Measurements from ENCODE around the gene BCHE.

The BCHE gene

GRCh38 chr3:165837058-165837525 lies at the start of gene BCHE:
TSS of gene BCHE (minus strand) at chr3:165837423. CDS start at chr3:165831033, 6,390 bp downstream.
- TF ChIP-seq ZSCAN30 (tag by site-specific recombination; IDR thresholded peaks at IDR 0.05) (0 out of 2 replicates have a peak, but pooled peaks have one; percentile 59), SETDB1 (IDR thresholded peaks at IDR 0.05; ENCODE audit: insufficient read length, low read length) (peak; percentile 70), TRIM28 (IDR thresholded peaks at IDR 0.05; ENCODE audit: borderline replicate concordance, low read length) (peak; percentile 58; the same call in 1 of the 2 replicates), ZNF580 (tag by site-specific recombination; IDR thresholded peaks at IDR 0.05) (no peak), ZBTB44 (tag by site-specific recombination; IDR thresholded peaks at IDR 0.05) (0 out of 2 replicates have a peak, but pooled peaks have one; percentile 41)
- Histone ChIP-seq H3K4me1 (ENCODE audit: control insufficient read depth, insufficient read depth, low read length) (no peaks in the 10 kb centered on the region), H3K36me3 (ENCODE audit: control insufficient read depth in 2 of 2, insufficient read depth in 1 of 2, low read length in 2 of 2) (no peaks in the 10 kb centered on the region), H3K4me3 (ENCODE audit: low read depth, low read length) (peak within 1 kb of the TSS; percentile 18), H3K9me3 (ENCODE audit: control insufficient read depth, insufficient read depth, low read depth, low read length) (no peaks in the 10 kb centered on the region), H3K27ac (ENCODE audit: extremely low read depth, low read depth, low read length) (no peak within 1 kb of the TSS)
- ChIA-PET POLR2A (no interaction called here), CTCF (interaction anchor here (0.5 to 0.6 kb wide), 2 partner anchors 20 to 26 kb away, joined by 3 to 4 read pairs; no protein-coding TSS in a partner anchor)

GRCh38 chr3:165885558-165886270 lies 48.5 kb upstream of the BCHE start:
- POLR2A ChIA-PET: interaction anchor here (0.6 kb wide), 1 partner anchor 1959 kb away, joined by 3 read pairs; no protein-coding TSS in a partner anchor
- CTCF ChIA-PET: no interaction called here
- no peaks in the 10 kb centered on the region for H3K4me1 ChIP-seq (ENCODE audit: control insufficient read depth, insufficient read depth, low read length)
- H3K27ac ChIP-seq (ENCODE audit: extremely low read depth, low read depth, low read length): no peak overlapping the region
- no peaks in the 10 kb centered on the region for H3K9me3 ChIP-seq (ENCODE audit: control insufficient read depth, insufficient read depth, low read depth, low read length)
- H3K4me3 ChIP-seq (ENCODE audit: low read depth, low read length): no peak overlapping the region
- H3K36me3 ChIP-seq (ENCODE audit: control insufficient read depth in 2 of 2, insufficient read depth in 1 of 2, low read length in 2 of 2): no peaks in the 10 kb centered on the region
- TF ChIP-seq ZNF600 (tag by site-specific recombination; IDR thresholded peaks at IDR 0.05) (no peak), ZNF629 (tag by site-specific recombination; IDR thresholded peaks at IDR 0.05) (no peak)

- Histone ChIP-seq H3K27ac (ENCODE audit: extremely low read depth, low read depth, low read length) (no peak overlapping the region), H3K9me3 (ENCODE audit: control insufficient read depth, insufficient read depth, low read depth, low read length) (no peaks in the 10 kb centered on the region), H3K36me3 (ENCODE audit: control insufficient read depth in 2 of 2, insufficient read depth in 1 of 2, low read length in 2 of 2) (no peaks in the 10 kb centered on the region), H3K4me3 (ENCODE audit: low read depth, low read length) (peak overlapping the region; percentile 36), H3K4me1 (ENCODE audit: control insufficient read depth, insufficient read depth, low read length) (no peaks in the 10 kb centered on the region)
- CTCF ChIA-PET: interaction anchor here (1.6 kb wide), 1 partner anchor 12 kb away, joined by 5 read pairs; no protein-coding TSS in a partner anchor
- POLR2A ChIA-PET: no interaction called here
- TF ChIP-seq ZBTB6 (tag by site-specific recombination; IDR thresholded peaks at IDR 0.05) (no peak), ZNF433 (tag by site-specific recombination; IDR thresholded peaks at IDR 0.05; ENCODE audit: low read depth) (no peak), HOXD13 (CRISPR knock-in tag; IDR thresholded peaks at IDR 0.05; ENCODE audit: borderline replicate concordance) (no peak), ZNF514 (tag by site-specific recombination; IDR thresholded peaks at IDR 0.05) (no peak), ZNF707 (tag by site-specific recombination; IDR thresholded peaks at IDR 0.05) (no peak), ZNF24 (tag by site-specific recombination; IDR thresholded peaks at IDR 0.05) (no peak), ZNF426 (tag by site-specific recombination; IDR thresholded peaks at IDR 0.05) (no peak), REST (tag by site-specific recombination; IDR thresholded peaks at IDR 0.05) (no peak), ZNF138 (tag by site-specific recombination; IDR thresholded peaks at IDR 0.05; ENCODE audit: borderline replicate concordance) (no peak), PRDM2 (tag by site-specific recombination; IDR thresholded peaks at IDR 0.05; ENCODE audit: borderline replicate concordance) (no peak)
Measured at GRCh38 chr3:165884518-165884917, 47.3 kb upstream of the BCHE start.
